MM.1S (cell line): ENCODE measurements around the gene LMTK2.

Experiments
- DNase-seq: peaks from one replicate; pipeline ENCODE4 v3.0.0-alpha.2; 2015
- H2AFZ ChIP-seq: fragments of 300-600 bp; sonication (generic); 2 replicates; pipeline ENCODE4 v1.6.0; 2016; ENCODE audit warnings: antibody characterized with exemption, low read length
- H3F3A ChIP-seq: fragments of 300-600 bp; sonication (generic); 2 replicates; pipeline ENCODE4 v1.6.1; 2016; ENCODE audit warnings: mild to moderate bottlenecking, antibody characterized with exemption, low read length, moderate library complexity, mixed read lengths; ENCODE audit not compliant: insufficient read depth
- H3K27ac ChIP-seq: fragments of 300-600 bp; sonication (generic); 2 replicates; pipeline ENCODE4 v1.5.1; 2016; ENCODE audit warnings: mild to moderate bottlenecking, low read length
- H3K27me3 ChIP-seq: fragments of 300-600 bp; sonication (generic); replicated peaks from 2 replicates; pipeline ENCODE4 v1.6.0; 2016; ENCODE audit warnings: low read length; ENCODE audit not compliant: insufficient read depth
- H3K36me3 ChIP-seq: fragments of 300-600 bp; sonication (generic); replicated peaks from 2 replicates; pipeline ENCODE4 v1.6.1; 2016; ENCODE audit warnings: mild to moderate bottlenecking, low read length, mixed read lengths; ENCODE audit not compliant: insufficient read depth
- H3K4me1 ChIP-seq: fragments of 300-600 bp; sonication (generic); 2 replicates; pipeline ENCODE4 v1.6.1; 2016; ENCODE audit warnings: low read length, mixed read lengths
- H3K4me2 ChIP-seq: fragments of 300-600 bp; sonication (generic); 2 replicates; pipeline ENCODE4 v1.6.0; 2016; ENCODE audit warnings: low read depth, low read length
- H3K4me3 ChIP-seq: fragments of 300-600 bp; sonication (generic); 2 replicates; pipeline ENCODE4 v1.5.1; 2016; ENCODE audit warnings: low read length, mixed read lengths
- H3K79me2 ChIP-seq: fragments of 300-600 bp; sonication (generic); 2 replicates; pipeline ENCODE4 v1.6.1; 2016; ENCODE audit warnings: mixed run types, low read length, mixed read lengths
- H3K9ac ChIP-seq: fragments of 300-600 bp; sonication (generic); 2 replicates; pipeline ENCODE4 v1.6.1; 2016; ENCODE audit warnings: low read length, mixed read lengths
- H3K9me2 ChIP-seq: fragments of 300-600 bp; sonication (generic); replicated peaks from 2 replicates; pipeline ENCODE4 v1.6.1; 2016; ENCODE audit warnings: mild to moderate bottlenecking, low read length, mixed read lengths; ENCODE audit not compliant: insufficient read depth
- H3K9me3 ChIP-seq: fragments of 300-600 bp; sonication (generic); replicated peaks from 2 replicates; pipeline ENCODE4 v1.6.1; 2016; ENCODE audit warnings: mild to moderate bottlenecking, low read length, mixed read lengths; ENCODE audit not compliant: insufficient read depth
- H4K20me1 ChIP-seq: fragments of 300-600 bp; sonication (generic); 2 replicates; pipeline ENCODE4 v1.6.1; 2016; ENCODE audit warnings: mild to moderate bottlenecking, low read length, moderate library complexity, mixed read lengths; ENCODE audit not compliant: insufficient read depth
- CTCF ChIP-seq: fragments of 300-600 bp; sonication (generic); IDR thresholded peaks from 2 replicates; pipeline ENCODE4 v1.5.1; 2016; ENCODE audit warnings: antibody characterized with exemption, low read length, mixed read lengths
- EZH2 ChIP-seq: fragments of 300-600 bp; sonication (generic); optimal IDR thresholded peaks from 2 replicates; pipeline ENCODE3; 2017; ENCODE audit warnings: low read depth, mild to moderate bottlenecking, antibody characterized with exemption, low read length, mixed read lengths
- EZH2phosphoT487 ChIP-seq: fragments of 300-600 bp; sonication (generic); IDR thresholded peaks from 2 replicates; pipeline ENCODE4 v1.6.1; 2018; ENCODE audit warnings: antibody characterized with exemption, low read length

LMTK2 gene

GRCh38 chr7:98230746-98231471 lies 124.2 kb downstream of the LMTK2 start:
- no peaks in the 10 kb centered on the region for H3K27me3 ChIP-seq
- H3K9ac ChIP-seq = no peak overlapping the region
- H3K9me2 ChIP-seq = no peaks in the 10 kb centered on the region
- no peak overlapping the region for H3K27ac ChIP-seq
- no peak for DNase-seq
- no peaks in the 10 kb centered on the region for H3K9me3 ChIP-seq
- no peaks in the 10 kb centered on the region for H3K36me3 ChIP-seq
- H3K4me2 ChIP-seq = no peak overlapping the region
- TF ChIP-seq CTCF (no peak), EZH2 (no peak), EZH2phosphoT487 (no peak)
- H3K4me3 ChIP-seq = no peak overlapping the region
- H2AFZ ChIP-seq = no peak overlapping the region
- no peaks in the 10 kb centered on the region for H3F3A ChIP-seq
- no peaks in the 10 kb centered on the region for H4K20me1 ChIP-seq
- no peaks in the 10 kb centered on the region for H3K4me1 ChIP-seq
- no peaks in the 10 kb centered on the region for H3K79me2 ChIP-seq

- Histone ChIP-seq H3K27me3 (no peaks in the 10 kb centered on the region), H3K9ac (no peak overlapping the region), H3K79me2 (no peaks in the 10 kb centered on the region), H3F3A (no peaks in the 10 kb centered on the region), H2AFZ (no peak overlapping the region), H3K27ac (no peak overlapping the region), H3K9me2 (no peaks in the 10 kb centered on the region), H3K36me3 (no peaks in the 10 kb centered on the region), H3K9me3 (no peaks in the 10 kb centered on the region), H3K4me3 (no peak overlapping the region), H3K4me1 (no peaks in the 10 kb centered on the region), H3K4me2 (no peak overlapping the region), H4K20me1 (no peaks in the 10 kb centered on the region)
- TF ChIP-seq EZH2 (no peak), CTCF (no peak), EZH2phosphoT487 (no peak)
- DNase-seq = no peak
These were observed 125.0 kb downstream of the LMTK2 start for GRCh38 chr7:98231493-98232262.

GRCh38 chr7:98232263-98232585 lies 125.6 kb downstream of the LMTK2 start:
- Histone ChIP-seq H4K20me1 (no peaks in the 10 kb centered on the region), H3K27me3 (no peaks in the 10 kb centered on the region), H3K4me3 (no peak overlapping the region), H3K9me3 (no peaks in the 10 kb centered on the region), H3K9me2 (no peaks in the 10 kb centered on the region), H3K79me2 (no peaks in the 10 kb centered on the region), H3K9ac (no peak overlapping the region), H3K4me2 (no peak overlapping the region), H2AFZ (no peak overlapping the region), H3F3A (no peaks in the 10 kb centered on the region), H3K36me3 (no peaks in the 10 kb centered on the region), H3K27ac (no peak overlapping the region), H3K4me1 (no peaks in the 10 kb centered on the region)
- TF ChIP-seq EZH2phosphoT487 = no peak
- DNase-seq = no peak

- Histone ChIP-seq H3K9me3 (no peaks in the 10 kb centered on the region), H3K36me3 (no peaks in the 10 kb centered on the region), H3K9me2 (no peaks in the 10 kb centered on the region), H3K27me3 (no peaks in the 10 kb centered on the region), H3K4me2 (no peak overlapping the region), H3F3A (no peaks in the 10 kb centered on the region), H3K27ac (no peak overlapping the region), H4K20me1 (no peaks in the 10 kb centered on the region), H3K9ac (no peak overlapping the region), H3K4me1 (no peaks in the 10 kb centered on the region), H3K4me3 (no peak overlapping the region), H3K79me2 (no peaks in the 10 kb centered on the region), H2AFZ (no peak overlapping the region)
- DNase-seq = no peak
- TF ChIP-seq EZH2 (no peak), EZH2phosphoT487 (no peak), CTCF (no peak)
These were observed 126.1 kb downstream of the LMTK2 start for GRCh38 chr7:98232799-98233198.
